ENCODE measurements around the gene METAP1D. TPM values are rescaled to one million over a fixed set of nuclear protein-coding genes. Genes with fewer than 3 reads are reported as not detected.

The METAP1D gene
- total RNA-seq, 1 donor from 2014 or later = 8.3 TPM

- Mint-ChIP-seq H3K9me3 (ENCODE audit: low read depth) (no peaks in the 10 kb centered on the region), H3K27me3 (peaks cover 31% of the 10 kb centered on the region), H3K4me3 (ENCODE audit: low read depth) (no peak overlapping the region), H3K4me1 (ENCODE audit: low read depth) (no peaks in the 10 kb centered on the region), H3K36me3 (ENCODE audit: insufficient read depth) (no peaks in the 10 kb centered on the region), H3K27ac (no peak overlapping the region)
- no peak for DNase-seq (ENCODE audit: low spot score, unreplicated experiment)
- no peak for TF ChIP-seq CTCF (IDR thresholded peaks at IDR 0.05; ENCODE audit: unreplicated experiment)
Measured at GRCh38 chr2:172116107-172116506, 116.4 kb downstream of the METAP1D start.

GRCh38 chr2:172119089-172119488 lies 119.3 kb downstream of the METAP1D start:
- Mint-ChIP-seq H3K4me1 (ENCODE audit: low read depth) (no peaks in the 10 kb centered on the region), H3K27ac (no peak overlapping the region), H3K36me3 (ENCODE audit: insufficient read depth) (no peaks in the 10 kb centered on the region), H3K4me3 (ENCODE audit: low read depth) (no peak overlapping the region), H3K27me3 (peaks cover 29% of the 10 kb centered on the region), H3K9me3 (ENCODE audit: low read depth) (no peaks in the 10 kb centered on the region)
- no peak for TF ChIP-seq CTCF (IDR thresholded peaks at IDR 0.05; ENCODE audit: unreplicated experiment)
- DNase-seq (ENCODE audit: low spot score, unreplicated experiment) = no peak

- no peaks in the 10 kb centered on the region for H3K4me1 Mint-ChIP-seq (ENCODE audit: low read depth)
- H3K27ac Mint-ChIP-seq = no peak overlapping the region
- no peak overlapping the region for H3K4me3 Mint-ChIP-seq (ENCODE audit: low read depth)
- peaks cover 24% of the 10 kb centered on the region for H3K27me3 Mint-ChIP-seq
- DNase-seq (ENCODE audit: low spot score, unreplicated experiment) = no peak
- no peaks in the 10 kb centered on the region for H3K36me3 Mint-ChIP-seq (ENCODE audit: insufficient read depth)
- TF ChIP-seq CTCF (IDR thresholded peaks at IDR 0.05; ENCODE audit: unreplicated experiment) = no peak
- no peaks in the 10 kb centered on the region for H3K9me3 Mint-ChIP-seq (ENCODE audit: low read depth)
Measured at GRCh38 chr2:172120118-172120517, 120.4 kb downstream of the METAP1D start.

GRCh38 chr2:172128484-172128883 lies 128.7 kb downstream of the METAP1D start:
- no peaks in the 10 kb centered on the region for H3K36me3 Mint-ChIP-seq (ENCODE audit: insufficient read depth)
- H3K4me1 Mint-ChIP-seq (ENCODE audit: low read depth) = no peaks in the 10 kb centered on the region
- H3K27me3 Mint-ChIP-seq = peaks cover 11% of the 10 kb centered on the region
- TF ChIP-seq CTCF (IDR thresholded peaks at IDR 0.05; ENCODE audit: unreplicated experiment) = no peak
- H3K4me3 Mint-ChIP-seq (ENCODE audit: low read depth) = no peak overlapping the region
- H3K9me3 Mint-ChIP-seq (ENCODE audit: low read depth) = no peaks in the 10 kb centered on the region
- H3K27ac Mint-ChIP-seq = no peak overlapping the region
- no peak for DNase-seq (ENCODE audit: low spot score, unreplicated experiment)

- no peak overlapping the region for H3K27ac Mint-ChIP-seq
- no peak overlapping the region for H3K4me3 Mint-ChIP-seq (ENCODE audit: low read depth)
- TF ChIP-seq CTCF (IDR thresholded peaks at IDR 0.05; ENCODE audit: unreplicated experiment) = no peak
- H3K27me3 Mint-ChIP-seq = peaks cover 13% of the 10 kb centered on the region
- H3K9me3 Mint-ChIP-seq (ENCODE audit: low read depth) = no peaks in the 10 kb centered on the region
- no peaks in the 10 kb centered on the region for H3K4me1 Mint-ChIP-seq (ENCODE audit: low read depth)
- no peak for DNase-seq (ENCODE audit: low spot score, unreplicated experiment)
- no peaks in the 10 kb centered on the region for H3K36me3 Mint-ChIP-seq (ENCODE audit: insufficient read depth)
Measured at GRCh38 chr2:172129404-172129803, 129.7 kb downstream of the METAP1D start.

Other genes starting within 250 kb of the METAP1D start
- gene SLC25A12, start 105.7 kb upstream of the METAP1D start, total RNA-seq = 8.6 and 13.9 TPM in 2 replicates
- gene HAT1, start 77.5 kb upstream of the METAP1D start, total RNA-seq = 40.5 and 41.2 TPM in 2 replicates
- gene DLX1, start 85.6 kb downstream of the METAP1D start, total RNA-seq = 1.7 and 4.1 TPM in 2 replicates
- gene DLX2, start 102.9 kb downstream of the METAP1D start, total RNA-seq = 1.7 and 3.4 TPM in 2 replicates

Data from progenitor cell of endocrine pancreas (in vitro differentiated cells).